ENCODE data around the gene RIPOR1.

RIPOR1 gene

GRCh38 chr16:67547423-67548264, 19.0 kb downstream of the RIPOR1 start:
- peak; percentile 66 to 67 for ATAC-seq (replicated peaks)
- Mint-ChIP-seq H3K36me3 (peaks cover 33 to 57% of the 10 kb centered on the region in 2 donors), H3K27ac (peak overlapping the region; percentile 91), H3K9me3 (no peaks in the 10 kb centered on the region), H3K4me1 (peaks cover 74 to 85% of the 10 kb centered on the region in 2 donors), H3K4me3 (peak overlapping the region; percentile 72 to 74), H3K27me3 (no peaks in the 10 kb centered on the region)
- DNase-seq, result peak; percentile 66

GRCh38 chr16:67548265-67549126, 19.9 kb downstream of the RIPOR1 start:
- H3K27ac Mint-ChIP-seq, result peak overlapping the region; percentile 91
- peaks cover 26 to 49% of the 10 kb centered on the region in 2 donors for H3K36me3 Mint-ChIP-seq
- peaks cover 72 to 84% of the 10 kb centered on the region in 2 donors for H3K4me1 Mint-ChIP-seq
- H3K9me3 Mint-ChIP-seq, result no peaks in the 10 kb centered on the region
- ATAC-seq (replicated peaks) (peak; percentile 78 to 80), DNase-seq (peak; percentile 58)
- peak overlapping the region; percentile 22 to 72 for H3K4me3 Mint-ChIP-seq
- H3K27me3 Mint-ChIP-seq, result no peaks in the 10 kb centered on the region

GRCh38 chr16:67549240-67549639, 20.6 kb downstream of the RIPOR1 start:
- H3K27ac Mint-ChIP-seq, result peak overlapping the region; percentile 91

GRCh38 chr16:67549936-67550335, 21.3 kb downstream of the RIPOR1 start:
- H3K27ac Mint-ChIP-seq, result peak overlapping the region; percentile 21
- H3K9me3 Mint-ChIP-seq, result no peaks in the 10 kb centered on the region
- H3K27me3 Mint-ChIP-seq, result no peaks in the 10 kb centered on the region
- peaks cover 65 to 82% of the 10 kb centered on the region in 2 donors for H3K4me1 Mint-ChIP-seq
- DNase-seq, result no peak
- peaks cover 14 to 41% of the 10 kb centered on the region in 2 donors for H3K36me3 Mint-ChIP-seq
- H3K4me3 Mint-ChIP-seq, result no peak overlapping the region
- ATAC-seq (replicated peaks), result no peak

More at GRCh38 chr16:67549240-67549639, 20.6 kb downstream of the RIPOR1 start:
- no peaks in the 10 kb centered on the region for H3K9me3 Mint-ChIP-seq
- DNase-seq (no peak), ATAC-seq (replicated peaks) (no peak)
- H3K36me3 Mint-ChIP-seq, result peaks cover 19 to 46% of the 10 kb centered on the region in 2 donors
- H3K27me3 Mint-ChIP-seq, result no peaks in the 10 kb centered on the region
- H3K4me3 Mint-ChIP-seq, result no peak overlapping the region
- peaks cover 68 to 83% of the 10 kb centered on the region in 2 donors for H3K4me1 Mint-ChIP-seq

GRCh38 chr16:67551091-67551490, 22.5 kb downstream of the RIPOR1 start:
- Mint-ChIP-seq H3K27ac (peak overlapping the region; percentile 52), H3K4me3 (no peak overlapping the region), H3K36me3 (peaks cover 11 to 36% of the 10 kb centered on the region in 2 donors), H3K9me3 (no peaks in the 10 kb centered on the region), H3K4me1 (peaks cover 66 to 85% of the 10 kb centered on the region in 2 donors), H3K27me3 (no peaks in the 10 kb centered on the region)
- ATAC-seq (replicated peaks) (no peak), DNase-seq (no peak)

- no peaks in the 10 kb centered on the region for H3K27me3 Mint-ChIP-seq
- H3K27ac Mint-ChIP-seq, result peak overlapping the region; percentile 96
- peaks cover 11 to 28% of the 10 kb centered on the region in 2 donors for H3K36me3 Mint-ChIP-seq
- H3K4me1 Mint-ChIP-seq, result peaks cover 64 to 85% of the 10 kb centered on the region in 2 donors
- DNase-seq, result no peak
- ATAC-seq (replicated peaks), result no peak
- no peaks in the 10 kb centered on the region for H3K9me3 Mint-ChIP-seq
- peak overlapping the region in 1 of 2 donors; percentile 60 for H3K4me3 Mint-ChIP-seq
These were observed 23.3 kb downstream of the RIPOR1 start for GRCh38 chr16:67551972-67552371.

GRCh38 chr16:67552476-67552875, 23.8 kb downstream of the RIPOR1 start:
- peaks cover 11 to 27% of the 10 kb centered on the region in 2 donors for H3K36me3 Mint-ChIP-seq
- H3K27ac Mint-ChIP-seq, result peak overlapping the region; percentile 96
- H3K27me3 Mint-ChIP-seq, result no peaks in the 10 kb centered on the region
- H3K9me3 Mint-ChIP-seq, result no peaks in the 10 kb centered on the region
- DNase-seq (no peak), ATAC-seq (replicated peaks) (no peak)
- H3K4me1 Mint-ChIP-seq, result peaks cover 63 to 85% of the 10 kb centered on the region in 2 donors
- H3K4me3 Mint-ChIP-seq, result peak overlapping the region; percentile 60 to 72

GRCh38 chr16:67555795-67556212, 27.2 kb downstream of the RIPOR1 start:
- Mint-ChIP-seq H3K36me3 (peaks cover 9 to 20% of the 10 kb centered on the region in 2 donors), H3K27ac (peak overlapping the region; percentile 92), H3K4me3 (peak overlapping the region; percentile 27 to 49), H3K4me1 (peaks cover 44 to 75% of the 10 kb centered on the region in 2 donors), H3K9me3 (no peaks in the 10 kb centered on the region), H3K27me3 (no peaks in the 10 kb centered on the region)
- ATAC-seq (replicated peaks), result peak; percentile 77 to 78
- DNase-seq, result no peak

- no peak overlapping the region for H3K4me3 Mint-ChIP-seq
- no peaks in the 10 kb centered on the region for H3K27me3 Mint-ChIP-seq
- peaks cover 33 to 61% of the 10 kb centered on the region in 2 donors for H3K4me1 Mint-ChIP-seq
- no peaks in the 10 kb centered on the region for H3K9me3 Mint-ChIP-seq
- no peak for ATAC-seq (replicated peaks)
- no peak for DNase-seq
- peaks cover 6 to 13% of the 10 kb centered on the region in 2 donors for H3K36me3 Mint-ChIP-seq
- no peak overlapping the region for H3K27ac Mint-ChIP-seq
These were observed 30.2 kb downstream of the RIPOR1 start for GRCh38 chr16:67558859-67559258.

GRCh38 chr16:67560827-67561342, 32.3 kb downstream of the RIPOR1 start:
- H3K4me3 Mint-ChIP-seq, result peak overlapping the region; percentile 88 to 93
- peak overlapping the region; percentile 81 for H3K27ac Mint-ChIP-seq
- H3K27me3 Mint-ChIP-seq, result no peaks in the 10 kb centered on the region
- peaks cover 6 to 7% of the 10 kb centered on the region in 2 donors for H3K36me3 Mint-ChIP-seq
- H3K4me1 Mint-ChIP-seq, result peaks cover 29 to 64% of the 10 kb centered on the region in 2 donors
- DNase-seq (no peak), ATAC-seq (replicated peaks) (no peak)
- no peaks in the 10 kb centered on the region for H3K9me3 Mint-ChIP-seq

- Mint-ChIP-seq H3K9me3 (no peaks in the 10 kb centered on the region), H3K27ac (peak overlapping the region; percentile 81), H3K27me3 (no peaks in the 10 kb centered on the region), H3K36me3 (peaks cover 6 to 7% of the 10 kb centered on the region in 2 donors), H3K4me3 (peak overlapping the region; percentile 88 to 93), H3K4me1 (peaks cover 26 to 62% of the 10 kb centered on the region in 2 donors)
- no peak for DNase-seq
- ATAC-seq (replicated peaks), result no peak
These were observed 32.8 kb downstream of the RIPOR1 start for GRCh38 chr16:67561501-67561823.

GRCh38 chr16:67561824-67562525, 33.3 kb downstream of the RIPOR1 start:
- Mint-ChIP-seq H3K9me3 (no peaks in the 10 kb centered on the region), H3K4me3 (peak overlapping the region; percentile 88 to 93), H3K27me3 (no peaks in the 10 kb centered on the region), H3K36me3 (peaks cover 6 to 7% of the 10 kb centered on the region in 2 donors), H3K27ac (peak overlapping the region; percentile 96), H3K4me1 (peaks cover 28 to 62% of the 10 kb centered on the region in 2 donors)
- peak; percentile 88 for ATAC-seq (replicated peaks)
- peak; percentile 99 for DNase-seq

- peak; percentile 56 to 59 for ATAC-seq (replicated peaks)
- Mint-ChIP-seq H3K27ac (peak within 1 kb of the TSS; percentile 96), H3K27me3 (no peaks in the 10 kb centered on the region), H3K4me1 (peaks cover 28 to 62% of the 10 kb centered on the region in 2 donors), H3K9me3 (no peaks in the 10 kb centered on the region), H3K36me3 (peaks cover 6 to 7% of the 10 kb centered on the region in 2 donors), H3K4me3 (peak within 1 kb of the TSS; percentile 88 to 93)
- no peak for DNase-seq
These were observed 33.9 kb downstream of the RIPOR1 start, which contains the start of gene CTCF for GRCh38 chr16:67562526-67562917. TSS of gene CTCF (plus strand) at chr16:67562526. CDS start at chr16:67610833, 48,307 bp downstream.

All from stimulated activated naive B cell treated with anti-CD40 and anti-IgM and Interleukin-4, amounts not matched to agents 10 μg/mL and 1 μg/mL and 100 μg/mL, for 72 hours (primary cell).